Fibroblast of peridontal ligament (primary cell): Measurements from ENCODE around the gene GPR155.
A peak's percentile ranks its signal among the peaks of the same experiment; 100 is the strongest.

Experiments used
- DNase-seq: peaks from one replicate; pipeline ENCODE4 v3.0.0-alpha.2; 2010; ENCODE audit errors: extremely low read depth

GPR155 gene

GRCh38 chr2:174486563-174487107, at the start of gene GPR155:
GPR155 (minus strand) TSS chr2:174487029; CDS start chr2:174481956, 5,073 bp downstream.
- DNase-seq = peak; percentile 19

GRCh38 chr2:174535757-174536703, 49.2 kb upstream of the GPR155 start:
- DNase-seq = no peak

- DNase-seq = no peak
Measured at GRCh38 chr2:174535083-174535482, 48.3 kb upstream of the GPR155 start.

- no peak for DNase-seq
Measured at GRCh38 chr2:174529916-174530315, 43.1 kb upstream of the GPR155 start.

- no peak for DNase-seq
Measured at GRCh38 chr2:174527959-174528358, 41.1 kb upstream of the GPR155 start.

GRCh38 chr2:174527101-174527721, 40.4 kb upstream of the GPR155 start:
- DNase-seq = no peak

- no peak for DNase-seq
Measured at GRCh38 chr2:174524527-174524926, 37.7 kb upstream of the GPR155 start.

GRCh38 chr2:174522553-174522952, 35.7 kb upstream of the GPR155 start:
- DNase-seq = peak; percentile 49

- DNase-seq = no peak
Measured at GRCh38 chr2:174518395-174518794, 31.6 kb upstream of the GPR155 start.

GRCh38 chr2:174516501-174517378, 29.9 kb upstream of the GPR155 start:
- DNase-seq = no peak

- no peak for DNase-seq
Measured at GRCh38 chr2:174512345-174512744, 25.5 kb upstream of the GPR155 start.

GRCh38 chr2:174511580-174512260, 24.9 kb upstream of the GPR155 start:
- no peak for DNase-seq

GRCh38 chr2:174510583-174511189, 23.9 kb upstream of the GPR155 start:
- DNase-seq = peak; percentile 12

- DNase-seq = no peak
Measured at GRCh38 chr2:174503161-174503809, 16.5 kb upstream of the GPR155 start.

- DNase-seq = no peak
Measured at GRCh38 chr2:174499371-174499770, 12.5 kb upstream of the GPR155 start.

GRCh38 chr2:174495365-174496012, 8.7 kb upstream of the GPR155 start:
- no peak for DNase-seq

- no peak for DNase-seq
Measured at GRCh38 chr2:174493549-174494331, 6.9 kb upstream of the GPR155 start.

- DNase-seq = no peak
Measured at GRCh38 chr2:174492963-174493431, 6.2 kb upstream of the GPR155 start.

- no peak for DNase-seq
Measured at GRCh38 chr2:174491947-174492346, 5.1 kb upstream of the GPR155 start.
